Fibroblast of skin of left biceps (primary cell): ENCODE measurements around the gene VPS8.
A peak's percentile ranks its signal among the peaks of the same experiment; 100 is the strongest.

Source experiments
- DNase-seq, 2 experiments: peaks; one replicate each; pipeline ENCODE4 v3.0.0-alpha.2; 2013; ENCODE audit warnings: low read depth in 2 of 2

VPS8 gene

DNA sequence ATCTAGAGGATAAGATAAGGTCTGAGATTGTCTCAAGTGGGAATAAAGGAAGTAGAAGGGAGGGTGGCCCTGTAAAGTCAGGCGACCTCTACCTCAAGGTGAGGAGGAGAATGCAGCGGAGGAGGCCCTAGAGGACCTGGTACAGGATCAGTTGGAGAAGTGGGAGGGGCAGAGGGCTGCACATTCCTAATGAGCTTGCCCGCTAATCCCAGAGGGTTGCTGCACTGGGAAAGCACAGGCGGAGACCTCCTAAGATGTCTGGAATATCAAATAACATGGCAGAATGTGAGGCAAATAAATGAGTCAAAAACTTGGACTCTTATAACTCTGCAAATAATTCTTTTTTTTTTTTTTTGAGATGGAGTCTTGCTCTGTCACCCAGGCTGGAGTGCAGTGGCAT lies 30.2 kb upstream of the VPS8 start:
- DNase-seq, result no peak

DNA sequence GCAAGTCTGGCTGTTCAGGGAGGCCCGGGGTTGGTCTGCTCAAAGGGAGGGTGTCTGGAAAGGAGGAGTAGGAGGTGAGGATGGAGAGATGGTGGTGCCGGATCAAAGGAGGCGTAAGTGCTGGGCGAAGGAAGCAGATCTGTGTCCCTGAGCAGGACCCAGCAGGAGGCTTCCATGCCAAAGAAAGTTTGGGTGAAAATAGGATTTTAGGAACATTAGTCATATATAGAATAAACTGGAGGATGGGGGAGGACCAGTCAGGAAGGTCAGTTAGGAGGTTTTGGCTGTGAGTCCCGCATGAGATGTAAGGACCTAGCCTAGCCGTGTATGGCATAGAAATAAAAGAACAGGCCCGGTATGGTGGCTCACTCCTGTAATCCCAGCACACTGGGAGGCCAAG lies 28.6 kb upstream of the VPS8 start:
- DNase-seq, result no peak

DNA sequence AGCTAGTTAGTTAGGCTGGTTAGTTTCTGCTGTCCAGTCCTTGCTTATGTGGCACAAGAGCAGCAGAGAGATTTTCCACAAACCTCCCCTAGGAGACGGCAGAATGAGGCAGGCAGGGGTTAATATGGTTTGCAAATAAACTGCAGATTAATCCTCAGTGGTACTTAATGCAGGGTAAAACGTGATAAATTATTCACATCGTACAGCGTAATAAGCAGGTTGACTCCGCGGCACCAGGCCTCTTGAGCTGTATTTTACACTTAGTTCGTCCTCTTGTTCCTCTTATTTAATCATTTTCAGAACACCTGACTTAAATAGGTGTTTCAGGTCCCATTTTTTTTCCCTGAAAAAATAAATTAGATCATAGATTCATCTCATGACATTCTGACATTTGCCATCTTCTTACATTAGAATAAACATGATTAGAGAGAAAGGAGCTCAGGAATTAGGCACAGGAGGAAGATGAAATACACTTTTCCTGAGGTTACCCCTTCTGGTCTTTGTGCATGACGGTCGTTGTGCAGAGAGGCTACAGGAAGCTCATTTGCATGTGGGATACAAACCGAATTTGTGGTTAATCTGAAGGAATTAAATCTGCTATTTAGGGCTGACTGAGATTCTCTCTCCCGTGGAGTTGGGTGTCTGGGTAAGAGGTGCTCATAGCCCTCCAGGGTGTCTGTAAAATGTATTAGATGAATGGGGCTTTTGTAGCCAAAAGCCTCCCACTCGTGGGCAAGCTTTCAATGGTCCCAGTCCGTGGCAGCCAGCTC lies 27.1 kb upstream of the VPS8 start:
- no peak for DNase-seq

- peak in 1 of 2 experiments; percentile 42 for DNase-seq
Measured at GRCh38 chr3:184785890-184786279, 26.1 kb upstream of the VPS8 start.

- peak; percentile 81 to 84 for DNase-seq
Measured at GRCh38 chr3:184786280-184786941, 25.6 kb upstream of the VPS8 start.

DNA sequence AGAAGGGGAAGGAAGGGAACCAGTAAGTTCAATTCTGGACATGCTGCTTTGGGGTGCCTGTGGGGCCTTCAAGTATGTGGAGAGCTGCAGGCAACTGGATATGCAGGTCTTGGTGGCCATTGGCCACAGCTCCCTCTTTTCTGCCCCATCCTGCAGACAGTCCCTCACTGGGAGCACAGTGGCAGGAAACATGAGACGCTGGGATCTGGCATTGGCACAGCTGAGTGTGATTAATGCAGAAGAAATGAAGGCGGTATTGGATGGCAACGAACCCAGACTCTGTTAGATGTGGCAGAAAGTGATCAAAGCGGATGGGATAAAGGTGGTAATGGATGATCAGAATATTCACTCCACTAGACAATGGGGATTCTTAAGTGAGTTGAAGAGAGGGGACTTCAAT lies 23.2 kb upstream of the VPS8 start:
- DNase-seq, result no peak

- no peak for DNase-seq
Measured at GRCh38 chr3:184789314-184789998, 22.5 kb upstream of the VPS8 start.

- no peak for DNase-seq
Measured at GRCh38 chr3:184791171-184791570, 20.8 kb upstream of the VPS8 start.

DNA sequence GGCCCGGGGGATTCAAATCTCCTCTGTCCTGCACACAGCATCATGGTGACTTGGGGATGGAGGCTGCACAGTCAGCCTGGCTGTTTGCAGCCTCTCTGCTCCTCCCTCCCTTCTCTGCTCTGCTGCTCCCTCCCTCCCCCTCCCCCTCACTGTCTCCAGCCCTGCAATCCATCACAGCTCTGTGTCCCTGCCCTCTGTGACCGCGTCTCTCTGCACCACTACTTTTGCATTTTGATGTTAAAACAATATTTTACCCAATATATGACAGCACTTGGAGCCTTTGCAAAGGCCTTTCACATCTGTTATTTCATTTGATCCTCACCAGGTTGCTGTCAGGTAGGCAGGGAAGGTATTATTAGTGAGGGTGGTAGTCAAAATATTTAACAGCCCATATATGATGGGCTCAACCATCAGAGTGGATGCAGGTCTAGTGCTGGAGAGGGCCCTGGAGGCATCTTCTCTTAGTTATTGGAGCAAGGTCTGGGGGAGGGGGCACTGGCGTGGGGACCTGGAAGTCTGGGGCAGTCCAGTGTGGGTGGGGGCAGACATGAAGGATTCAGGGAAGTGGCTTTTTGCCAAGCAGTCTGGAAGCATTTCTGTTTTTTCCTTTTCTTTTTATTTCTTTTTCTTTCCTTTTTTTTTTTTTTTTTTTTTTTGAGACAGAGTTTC lies 16.3 kb upstream of the VPS8 start:
- DNase-seq, result no peak

DNA sequence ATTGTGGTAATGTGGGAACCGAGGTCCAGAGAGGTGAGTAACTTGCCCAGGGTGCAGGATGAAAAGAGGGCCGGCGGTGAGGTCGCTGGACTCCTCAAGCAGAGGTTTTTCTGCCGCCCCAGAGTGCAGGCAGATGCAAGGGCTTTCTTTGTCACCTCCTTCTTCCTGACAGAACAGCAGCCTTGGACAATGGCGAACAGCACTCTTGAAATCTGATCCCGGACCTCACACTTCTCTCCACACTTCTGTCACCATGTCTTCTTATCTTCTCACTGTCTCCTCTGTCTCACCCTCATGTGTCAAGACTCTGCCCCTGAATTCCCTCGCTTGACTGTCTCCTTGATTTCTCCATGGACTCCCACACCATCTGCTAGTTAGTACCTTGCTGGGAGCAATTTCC lies 15.4 kb upstream of the VPS8 start:
- no peak for DNase-seq

DNA sequence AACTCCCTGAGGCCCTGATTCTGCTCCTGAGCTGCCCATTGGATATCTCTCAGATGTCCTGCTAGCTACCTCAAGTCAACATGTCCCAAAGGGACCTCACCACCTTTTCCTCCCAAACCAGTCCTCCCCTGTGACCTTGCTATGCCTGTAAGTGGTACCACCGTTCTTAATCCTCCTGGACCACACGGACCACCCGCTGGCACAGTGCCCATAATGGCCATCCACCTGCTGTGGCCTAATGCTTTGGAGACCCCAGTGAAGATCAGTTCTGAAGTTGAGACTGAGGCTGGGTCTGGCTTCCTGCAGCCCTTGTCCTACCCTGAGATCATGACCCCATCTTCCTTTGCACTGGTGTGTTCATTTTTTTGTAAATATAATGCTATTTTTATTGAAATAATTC lies 15.0 kb upstream of the VPS8 start:
- DNase-seq, result no peak

DNA sequence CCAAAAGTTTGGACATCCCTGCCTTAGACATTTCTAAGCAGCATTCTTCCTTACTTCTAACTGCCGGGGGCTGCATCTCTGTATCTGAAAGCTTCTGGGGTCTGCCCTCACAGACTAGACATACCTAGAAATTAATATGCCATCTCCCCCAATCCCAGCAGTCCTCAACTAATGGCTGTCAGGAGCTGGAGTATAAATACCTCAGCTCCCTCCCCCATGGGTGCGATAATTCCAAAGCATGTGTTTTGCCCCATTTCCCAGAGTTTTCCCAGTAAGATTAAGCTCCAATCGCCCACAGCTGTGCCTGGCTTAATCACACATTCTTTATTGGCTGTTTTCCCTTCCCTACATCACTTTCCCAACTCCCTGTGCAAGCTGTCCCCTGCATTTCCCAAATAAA lies 13.8 kb upstream of the VPS8 start:
- DNase-seq, result no peak

- DNase-seq, result no peak
Measured at GRCh38 chr3:184800349-184800930, 11.5 kb upstream of the VPS8 start.

- DNase-seq, result no peak
Measured at GRCh38 chr3:184801241-184801785, 10.7 kb upstream of the VPS8 start.

GRCh38 chr3:184802150-184802549 lies 9.8 kb upstream of the VPS8 start:
- no peak for DNase-seq

DNA sequence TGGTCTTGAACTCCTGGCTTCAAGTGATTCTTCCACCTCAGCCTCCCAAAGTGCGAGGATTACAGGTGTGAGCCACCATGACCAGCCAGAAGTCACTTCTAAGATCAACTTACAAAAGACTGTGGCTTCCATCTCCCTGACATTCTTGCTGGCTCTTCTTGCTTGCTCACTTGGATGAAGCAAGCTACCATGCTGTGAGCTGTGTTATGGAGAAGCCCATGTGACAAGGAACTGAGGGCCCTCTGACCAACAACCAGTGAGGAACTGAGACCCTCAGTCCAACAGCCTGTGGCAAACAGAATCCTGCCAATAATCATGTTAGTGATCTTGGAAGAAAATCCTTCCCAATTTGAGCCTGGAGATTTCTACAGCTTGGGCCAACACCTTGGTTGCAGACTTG lies 7.2 kb upstream of the VPS8 start:
- no peak for DNase-seq

DNA sequence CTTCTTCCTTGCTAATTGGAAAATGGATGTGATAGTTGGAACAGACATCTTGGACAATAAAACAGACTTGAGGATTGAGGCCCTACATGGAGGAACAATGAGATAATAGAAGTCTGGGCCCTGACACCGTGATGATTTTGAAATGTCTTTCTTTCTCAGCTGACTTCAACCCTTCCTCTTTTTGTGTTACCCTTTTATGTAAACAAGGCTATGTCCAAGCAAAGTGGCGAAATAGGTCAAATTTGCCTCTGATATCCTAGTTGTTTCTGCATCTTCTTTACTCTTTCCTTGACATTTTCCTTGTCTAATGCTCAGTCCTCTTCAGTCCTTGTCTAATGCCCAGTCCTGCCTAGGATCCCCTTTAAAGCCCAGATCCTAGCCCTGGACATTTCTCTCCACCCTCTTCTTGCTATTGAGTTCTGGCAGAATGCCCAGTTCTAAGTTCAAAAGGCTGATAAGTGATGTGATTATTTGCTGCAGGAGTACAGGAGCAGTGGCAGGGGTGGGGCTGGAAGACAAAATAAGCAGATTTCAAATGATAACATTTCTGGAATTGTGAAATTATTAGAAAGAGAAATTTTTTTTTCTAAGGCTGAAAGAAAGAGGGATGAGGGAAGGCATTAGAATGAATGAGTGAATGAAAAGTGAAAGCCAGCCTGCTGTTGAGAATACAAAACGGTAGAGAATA lies 6.5 kb upstream of the VPS8 start:
- DNase-seq, result no peak

DNA sequence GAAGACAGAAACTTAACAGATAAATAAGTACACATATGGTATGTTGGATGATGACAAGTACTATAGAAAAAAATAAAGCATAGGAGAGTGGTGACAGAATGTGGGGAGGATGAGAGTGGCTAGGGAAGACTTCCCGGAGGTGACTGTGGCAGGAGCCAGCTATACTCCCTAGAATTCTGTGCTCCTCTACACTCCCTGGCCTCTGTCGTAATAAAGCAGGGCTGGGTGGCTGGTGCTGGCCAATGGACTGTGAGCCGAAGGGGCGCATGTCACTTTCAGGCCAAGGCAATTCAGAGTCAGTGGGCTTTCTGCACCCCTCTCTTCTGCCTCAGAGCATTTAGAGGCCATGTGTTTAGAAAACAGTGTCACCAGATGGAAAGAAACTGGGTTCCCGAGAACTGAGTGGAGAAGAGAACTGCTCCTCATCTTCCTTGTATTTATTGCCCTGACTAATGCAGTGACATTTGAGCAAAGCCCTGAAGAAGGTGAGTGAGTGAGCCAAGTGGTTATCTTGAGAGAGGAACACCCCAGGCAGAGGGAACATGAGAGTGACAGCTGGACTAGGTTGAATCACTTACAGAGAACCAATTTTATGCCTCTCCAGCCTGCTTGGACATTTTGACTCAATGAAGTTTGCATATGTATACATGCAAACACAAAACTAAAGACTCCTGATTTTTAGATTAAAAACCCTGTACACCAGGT lies 5.2 kb upstream of the VPS8 start:
- no peak for DNase-seq

DNA sequence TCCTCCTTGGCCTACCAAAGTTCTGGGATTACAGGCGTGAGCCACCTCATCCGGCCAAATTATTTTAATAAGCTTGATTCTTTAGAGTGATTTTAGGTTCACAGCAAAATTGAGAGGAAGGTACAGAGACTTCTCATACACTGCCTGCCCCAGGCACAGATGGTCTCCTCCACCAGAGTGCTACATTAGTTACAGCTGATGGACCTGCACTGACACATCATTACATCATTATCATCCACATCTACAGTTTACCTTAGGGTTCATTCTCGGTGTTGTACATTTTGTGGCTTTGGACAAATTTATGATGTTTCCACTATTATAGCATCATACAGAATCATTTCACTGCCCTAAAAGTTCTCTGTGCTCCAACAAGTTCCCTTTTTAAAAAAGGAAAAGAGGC lies 4.4 kb upstream of the VPS8 start:
- no peak for DNase-seq

DNA sequence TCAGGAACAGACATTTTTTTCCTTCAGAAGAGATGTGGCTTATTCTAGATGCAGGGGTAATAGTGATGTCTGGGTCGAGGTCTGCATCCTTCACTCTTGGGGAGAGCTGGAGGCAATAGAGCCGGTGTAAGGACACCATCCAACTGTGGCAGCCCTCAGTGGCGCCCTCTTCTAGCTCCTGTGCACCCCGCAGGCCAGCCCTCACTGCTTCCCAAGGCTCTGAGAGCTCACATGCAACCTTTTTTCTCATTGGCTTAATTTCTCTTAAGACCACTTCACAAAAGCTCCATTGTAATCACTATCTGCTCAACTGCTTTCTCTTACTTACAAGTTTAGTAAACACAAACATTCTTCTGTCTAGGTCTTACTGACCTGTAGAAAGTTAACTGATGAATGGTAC lies 3.9 kb upstream of the VPS8 start:
- no peak for DNase-seq

DNA sequence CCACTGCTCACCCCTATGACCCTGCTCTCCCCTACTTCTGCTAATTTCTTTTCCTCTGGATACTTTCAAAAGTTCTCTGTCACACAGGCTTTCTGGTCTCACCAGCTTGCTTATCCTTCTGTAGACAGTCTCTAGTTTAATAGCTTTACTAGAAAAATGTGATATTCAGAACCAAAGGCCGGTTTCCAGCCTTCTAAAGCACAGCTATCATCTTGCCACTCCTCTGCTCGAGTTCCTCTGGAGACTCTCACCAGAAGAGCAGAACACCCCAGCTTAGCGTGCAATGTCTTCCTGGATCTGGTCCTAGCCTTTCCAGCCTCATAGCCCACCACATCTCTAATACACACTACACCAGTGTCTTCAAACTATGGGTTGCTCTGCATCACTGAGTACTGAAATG lies 1.8 kb upstream of the VPS8 start:
- DNase-seq, result no peak
